D341Med (cell line): ENCODE measurements around the gene IPO8.
"Not testable (repeated sequence)": the region's sequence is repeated elsewhere in the genome, so short reads cannot be mapped to it uniquely, and the experiment has no call there.

Source experiments
- DNase-seq: peaks from one replicate; pipeline ENCODE4 v3.0.0; 2012; ENCODE audit warnings: low spot score

The IPO8 gene

DNA sequence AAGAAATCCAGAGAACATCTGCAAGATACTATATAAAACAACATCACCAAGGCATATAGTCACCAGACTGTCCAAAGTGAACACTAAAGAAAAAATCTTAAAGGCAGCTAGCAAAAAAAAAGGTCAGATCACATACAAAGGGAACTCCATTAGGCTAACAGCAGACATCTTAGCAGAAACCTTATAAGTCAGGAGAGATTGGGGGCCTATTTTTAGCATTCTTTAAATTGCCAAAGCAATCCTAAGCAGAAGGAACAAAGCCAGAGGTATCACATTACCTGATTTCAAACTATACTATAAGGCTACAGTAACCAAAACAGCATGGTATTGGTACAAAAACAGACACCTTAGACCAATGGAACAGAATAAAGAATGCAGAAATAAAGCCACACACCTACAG lies 92.5 kb downstream of the IPO8 start:
- no peak for DNase-seq

DNA sequence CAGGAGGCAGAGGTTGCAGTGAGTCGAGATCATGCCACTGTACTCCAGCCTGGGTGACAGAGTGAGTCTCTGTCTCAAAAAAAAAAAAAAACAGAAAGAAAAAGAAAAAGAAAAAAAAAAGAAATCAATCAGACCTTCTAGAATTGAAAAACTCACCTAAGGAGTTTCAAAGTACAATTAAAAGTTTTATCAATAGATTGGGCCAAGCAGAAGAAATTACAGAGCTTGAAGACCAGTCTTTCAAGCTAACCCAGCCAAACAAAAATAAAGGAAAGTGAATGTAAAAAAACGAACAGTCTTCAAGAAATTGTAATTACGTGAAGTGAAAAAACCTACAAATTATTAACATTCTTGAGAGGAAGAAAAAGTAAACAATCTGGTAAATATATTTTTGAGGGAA lies 93.0 kb downstream of the IPO8 start:
- DNase-seq: no peak

DNA sequence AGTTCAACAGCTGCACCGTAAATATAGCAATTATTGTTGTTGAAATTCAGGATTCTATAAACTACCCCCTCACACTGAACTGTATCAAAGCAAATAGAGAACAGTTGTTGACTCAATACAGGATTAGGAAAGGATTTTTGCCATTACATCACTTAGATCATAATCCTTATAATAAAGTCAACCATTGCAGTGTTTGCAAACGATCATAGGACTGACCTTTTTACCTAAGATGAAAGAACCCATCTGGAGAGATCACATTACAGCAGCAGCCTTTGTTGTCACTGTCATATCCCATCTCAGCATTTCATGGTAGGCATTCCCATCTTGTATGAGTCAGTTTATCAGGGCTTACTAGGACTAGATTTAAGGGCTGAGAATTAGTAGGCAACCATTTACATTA lies 96.1 kb downstream of the IPO8 start:
- no peak for DNase-seq

DNA sequence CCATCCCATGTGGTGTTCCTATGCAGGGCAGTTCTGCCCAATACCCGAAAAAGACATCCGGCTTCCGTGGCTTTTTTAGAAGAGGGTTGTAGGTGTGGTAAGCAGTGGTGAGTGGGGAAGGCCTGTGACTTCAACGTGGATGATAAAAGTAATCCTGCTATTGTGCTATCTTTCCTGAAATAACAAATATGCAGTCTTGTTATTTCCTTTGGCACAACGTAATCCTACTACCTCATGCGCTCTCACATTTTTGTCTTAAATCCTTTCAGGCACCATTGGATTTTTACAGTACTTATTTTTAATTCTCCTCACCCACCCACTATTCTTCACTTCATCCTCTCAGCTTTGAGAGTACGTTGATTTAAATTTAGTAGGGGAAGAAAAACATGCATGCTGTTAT lies 96.8 kb downstream of the IPO8 start:
- no peak for DNase-seq

GRCh38 chr12:30595742-30596141 lies 99.9 kb downstream of the IPO8 start:
- no peak for DNase-seq

- no peak for DNase-seq
These were observed 101.2 kb downstream of the IPO8 start for GRCh38 chr12:30594509-30594908.

- not testable (repeated sequence) for DNase-seq
These were observed 107.1 kb downstream of the IPO8 start for GRCh38 chr12:30588572-30588971.

DNA sequence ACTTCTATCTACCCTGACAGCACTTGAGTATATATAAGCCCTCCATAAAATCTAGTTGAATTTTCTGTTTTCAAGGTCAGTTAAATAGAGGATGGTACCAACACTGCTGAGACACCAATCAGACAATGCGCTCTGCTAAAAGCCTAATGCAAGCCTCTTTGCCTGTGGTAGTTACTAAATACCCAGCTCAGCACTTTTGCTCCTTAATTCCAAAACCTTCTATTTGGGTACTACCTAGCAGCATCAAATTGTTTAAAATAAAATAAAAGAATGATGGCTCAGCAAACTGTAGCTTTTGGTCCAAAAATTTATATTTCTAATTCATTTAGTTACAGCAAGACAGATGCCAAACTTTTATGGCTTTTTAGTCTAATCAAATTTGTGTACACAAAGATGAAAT lies 107.9 kb downstream of the IPO8 start:
- no peak for DNase-seq

DNA sequence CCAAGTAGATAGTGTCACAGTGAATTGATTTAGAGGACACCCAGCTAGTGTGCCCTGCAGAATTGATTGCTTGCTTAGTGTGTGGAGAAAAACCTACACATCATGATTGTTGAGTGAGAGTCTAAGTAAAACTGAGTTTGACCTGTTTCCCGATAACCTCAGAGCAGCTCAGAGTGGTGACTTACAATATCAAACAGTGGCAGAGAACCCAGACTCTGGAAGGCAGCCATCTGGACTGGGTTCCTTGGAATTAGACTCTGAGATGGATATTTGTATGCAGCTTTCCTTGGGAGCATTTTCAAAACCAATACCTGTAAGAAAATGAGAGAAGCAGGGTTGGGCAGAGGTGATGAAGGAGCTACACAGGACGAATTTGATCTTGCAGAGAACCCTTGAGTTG lies 109.8 kb downstream of the IPO8 start:
- no peak for DNase-seq

- DNase-seq: no peak
These were observed 112.7 kb downstream of the IPO8 start for GRCh38 chr12:30582943-30583342.

GRCh38 chr12:30580344-30580743 lies 115.3 kb downstream of the IPO8 start:
- no peak for DNase-seq
